Heart right ventricle (tissue), 16 donors: Measurements from ENCODE around the gene FREM2. TPM values are rescaled to one million over a fixed set of nuclear protein-coding genes. Genes with fewer than 3 reads are reported as not detected.

Experiments
- ATAC-seq, 8 donors: fragments of 200-7000 bp; cut with Tn5 transposase; one replicate each; pipeline ENCODE4 v1.9.1; 2020; ENCODE audit warnings: mild to moderate bottlenecking in 8 of 8, moderate library complexity in 8 of 8, moderate number of reproducible peaks in 1 of 8
- DNase-seq, 2 donors: peaks; one replicate each; pipeline ENCODE4 v3.0.0-alpha.2; 2020
- H3K27ac ChIP-seq, 10 donors: fragments of 200-600 bp; sonication (generic) in 2 of 10; one replicate each; pipeline versions ENCODE4 v1.5.0 to v1.8.0; 2020 to 2022; ENCODE audit warnings: mild to moderate bottlenecking in 3 of 10
- H3K27me3 ChIP-seq, 7 donors: fragments of 200-600 bp; one replicate each; pipeline ENCODE4 v1.8.0; 2021 to 2022; ENCODE audit warnings: mild to moderate bottlenecking in 2 of 7
- H3K36me3 ChIP-seq, 9 donors: fragments of 200-600 bp; sonication (generic) in 1 of 9; one replicate each; pipeline versions ENCODE4 v1.5.0 to v1.8.0; 2020 to 2022; ENCODE audit warnings: mild to moderate bottlenecking in 2 of 9
- H3K4me1 ChIP-seq, 9 donors: fragments of 200-600 bp; sonication (generic) in 1 of 9; one replicate each; pipeline versions ENCODE4 v1.5.0 to v1.8.0; 2020 to 2022; ENCODE audit warnings: mild to moderate bottlenecking in 4 of 9
- H3K4me3 ChIP-seq, 10 donors: fragments of 200-600 bp; sonication (generic) in 2 of 10; one replicate each; pipeline versions ENCODE4 v1.5.0 to v1.8.0; 2020 to 2022; ENCODE audit warnings: mild to moderate bottlenecking in 7 of 10, moderate library complexity in 2 of 10
- H3K9me3 ChIP-seq, 11 donors: fragments of 200-600 bp in 10 of 11; sonication (generic) in 2 of 11; one replicate each; pipeline versions ENCODE4 v1.5.0 to v1.8.0; 2013 to 2022; ENCODE audit warnings: mild to moderate bottlenecking in 2 of 11, control low read depth in 1 of 11, moderate library complexity in 1 of 11
- CTCF ChIP-seq, 9 donors: fragments of 200-600 bp; sonication (generic) in 2 of 9; IDR thresholded peaks; one replicate each; pipeline versions ENCODE4 v1.5.0 to v1.8.0; 2021 to 2022; ENCODE audit warnings: antibody characterized with exemption in 9 of 9, mild to moderate bottlenecking in 5 of 9, moderate library complexity in 1 of 9
- intact Hi-C, 10 donors: fragments of 100-400 bp; cut with DNase I; formaldehyde crosslinking; loops; one replicate each; pipeline versions ENCODE4 v1.11.1 to v1.14.2; 2022
- polyA plus RNA-seq, 2 donors: library from polyadenylated mRNA; stranded (reverse); fragments of 200-250 nt; gene quantifications; one replicate each; pipeline ENCODE4 v1.2.3, GENCODE V29; 2013
- total RNA-seq, 10 donors: library from RNA; stranded (reverse); fragmentation: NEBNext Ultra II Directional in 3 of 10; extraction: Animal tissue kit (Norgen Biotek cat#: 25700) in 3 of 10; gene quantifications; one replicate each; pipeline versions ENCODE4 v1.2.1 to v1.2.4, GENCODE V29; 2021 to 2023
- donor health status: Arrhythmogenic right ventricular cardiomyopathy.
- donor health status: ischemic (EF 13 %, LVEDD 7.1; RV severe dilation, severe dysfunction).
- donor health status: healthy with polysubstance abuse.
- donor health status: DM: no; HTN: yes; CAD: no.
- donor health status: DM: no; HTN: no; CAD: no.
- donor health status: ischemic (EF 25% LVEDD 6.9; RV normal size, moderate dysfunction).
- donor health status: ischemic (EF 25% LVEDD 5.7; RV mildly dilated, moderate dysfunction).
- donor health status: healthy.
- donor health status: DM: yes; HTN: yes; CAD: no.
- donor health status: Ischemic cardiomyopathy.
- donor health status: ischemic (EF 35%, LVEDD 5.7; RV mildly dilated, moderate dysfunction).
- donor health status: nonischemic (EF 11% LVEDD 7.7; RV severe dilation, severe dysfunction).
- donor health status: DM: yes; HTN: yes; CAD: no.
- donor health status: PGD.
- donor health status: ischemic (EF 29% LVEDD 5.4; RV normal size, mild dysfunction).
- donor health status: nonischemic (EF 23%, LVEDD 6.1; RV moderate dilation, normal function).

FREM2 gene
- total and polyA plus RNA-seq, 12 donors = 0.01 to 0.46 (median 0.13) TPM; not detected in 1

- Histone ChIP-seq H3K4me3 (no peak overlapping the region), H3K36me3 (no peaks in the 10 kb centered on the region), H3K9me3 (no peaks in the 10 kb centered on the region), H3K27ac (no peak overlapping the region), H3K27me3 (peaks cover 0 to 18% (median 0%) of the 10 kb centered on the region in 7 donors), H3K4me1 (no peaks in the 10 kb centered on the region)
- no peak for TF ChIP-seq CTCF (IDR thresholded peaks at IDR 0.05)
- no peak for ATAC-seq
- no peak for DNase-seq
- intact Hi-C loops = no loop called here
Observed at GRCh38 chr13:38933786-38934185, 246.9 kb downstream of the FREM2 start.
